GM12874 (cell line): ENCODE measurements around the gene PPP1R26.

Experiments used
- TF ChIP-seq, protein P1 (sequence below): IDR thresholded peaks from 2 replicates; pipeline ENCODE4 v1.5.1; 2011; ENCODE audit warnings: low read depth, mild to moderate bottlenecking, control low read depth, low read length, moderate library complexity; ENCODE audit not compliant: insufficient read depth

PPP1R26 gene

DNA sequence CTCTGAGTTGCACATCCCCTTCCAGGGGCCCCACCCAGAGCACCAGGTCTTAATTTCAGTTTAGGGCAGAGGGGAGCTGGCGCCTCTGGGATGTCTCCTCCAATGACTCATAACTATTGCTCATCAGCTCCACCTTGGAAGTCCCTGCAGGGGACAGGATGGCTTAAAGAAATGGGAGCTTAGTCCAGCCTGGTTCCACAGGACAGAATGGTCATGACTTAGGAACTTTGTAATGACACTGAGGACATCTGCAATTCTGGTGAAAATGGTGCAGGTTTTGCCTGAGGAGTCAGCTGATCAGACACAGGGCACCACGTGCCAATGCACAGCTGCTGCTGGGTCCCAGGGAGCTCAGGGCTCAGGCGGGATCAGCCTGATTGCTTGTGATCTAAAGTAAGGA is 16.4 kb upstream of the PPP1R26 start:
- TF ChIP-seq, protein P1, sequence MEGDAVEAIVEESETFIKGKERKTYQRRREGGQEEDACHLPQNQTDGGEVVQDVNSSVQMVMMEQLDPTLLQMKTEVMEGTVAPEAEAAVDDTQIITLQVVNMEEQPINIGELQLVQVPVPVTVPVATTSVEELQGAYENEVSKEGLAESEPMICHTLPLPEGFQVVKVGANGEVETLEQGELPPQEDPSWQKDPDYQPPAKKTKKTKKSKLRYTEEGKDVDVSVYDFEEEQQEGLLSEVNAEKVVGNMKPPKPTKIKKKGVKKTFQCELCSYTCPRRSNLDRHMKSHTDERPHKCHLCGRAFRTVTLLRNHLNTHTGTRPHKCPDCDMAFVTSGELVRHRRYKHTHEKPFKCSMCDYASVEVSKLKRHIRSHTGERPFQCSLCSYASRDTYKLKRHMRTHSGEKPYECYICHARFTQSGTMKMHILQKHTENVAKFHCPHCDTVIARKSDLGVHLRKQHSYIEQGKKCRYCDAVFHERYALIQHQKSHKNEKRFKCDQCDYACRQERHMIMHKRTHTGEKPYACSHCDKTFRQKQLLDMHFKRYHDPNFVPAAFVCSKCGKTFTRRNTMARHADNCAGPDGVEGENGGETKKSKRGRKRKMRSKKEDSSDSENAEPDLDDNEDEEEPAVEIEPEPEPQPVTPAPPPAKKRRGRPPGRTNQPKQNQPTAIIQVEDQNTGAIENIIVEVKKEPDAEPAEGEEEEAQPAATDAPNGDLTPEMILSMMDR, result no peak

DNA sequence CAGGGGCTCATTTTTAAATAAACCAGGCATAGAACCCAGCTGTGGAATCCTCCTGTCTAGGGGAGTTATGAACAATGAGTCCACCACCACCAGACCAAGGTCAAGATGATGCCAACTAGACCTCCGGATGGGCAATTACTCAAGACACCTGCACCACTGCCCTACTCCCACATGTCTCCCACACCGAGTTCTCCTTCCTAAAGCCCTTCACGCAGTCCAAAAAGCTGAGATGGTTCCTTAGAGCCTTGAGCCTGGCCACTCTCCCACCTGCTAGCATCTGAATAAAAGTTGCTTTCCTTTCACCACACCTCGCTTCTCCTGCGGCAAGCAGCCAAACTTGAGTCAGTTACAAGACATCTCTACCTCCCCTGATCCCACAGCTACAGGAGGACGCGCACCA is 15.4 kb upstream of the PPP1R26 start:
- TF ChIP-seq, protein P1, result no peak

DNA sequence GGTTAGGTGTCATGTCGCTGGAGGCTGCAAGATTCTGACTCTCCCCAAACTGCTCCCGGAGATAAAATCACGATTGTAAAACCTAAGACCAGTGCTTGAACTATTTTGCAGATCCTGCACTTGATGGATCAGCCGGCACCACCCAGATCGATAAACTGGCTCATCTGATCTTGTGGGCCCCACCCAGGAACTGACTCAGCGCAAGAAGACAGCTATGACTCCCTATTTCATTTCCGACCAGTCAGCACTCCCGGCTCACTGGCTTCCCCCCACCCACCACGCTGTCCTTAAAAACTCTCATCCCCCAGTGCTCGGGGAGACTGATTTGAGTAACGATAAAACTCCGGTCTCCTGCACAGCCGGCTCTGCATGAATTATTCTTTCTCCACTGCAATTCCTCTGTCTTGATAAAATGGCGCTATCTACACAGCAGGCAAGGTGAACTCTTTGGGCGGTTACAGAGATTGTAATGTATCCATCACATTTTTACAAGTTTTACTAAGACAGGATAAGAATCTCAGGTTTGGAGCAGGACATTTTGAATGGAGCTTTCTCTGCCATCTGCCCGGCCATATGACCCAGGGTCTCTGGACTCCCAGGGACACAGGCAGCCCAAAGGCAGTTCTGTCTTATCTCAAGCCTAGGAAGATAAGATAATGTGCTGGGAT is 10.6 kb upstream of the PPP1R26 start:
- TF ChIP-seq, protein P1, result no peak

DNA sequence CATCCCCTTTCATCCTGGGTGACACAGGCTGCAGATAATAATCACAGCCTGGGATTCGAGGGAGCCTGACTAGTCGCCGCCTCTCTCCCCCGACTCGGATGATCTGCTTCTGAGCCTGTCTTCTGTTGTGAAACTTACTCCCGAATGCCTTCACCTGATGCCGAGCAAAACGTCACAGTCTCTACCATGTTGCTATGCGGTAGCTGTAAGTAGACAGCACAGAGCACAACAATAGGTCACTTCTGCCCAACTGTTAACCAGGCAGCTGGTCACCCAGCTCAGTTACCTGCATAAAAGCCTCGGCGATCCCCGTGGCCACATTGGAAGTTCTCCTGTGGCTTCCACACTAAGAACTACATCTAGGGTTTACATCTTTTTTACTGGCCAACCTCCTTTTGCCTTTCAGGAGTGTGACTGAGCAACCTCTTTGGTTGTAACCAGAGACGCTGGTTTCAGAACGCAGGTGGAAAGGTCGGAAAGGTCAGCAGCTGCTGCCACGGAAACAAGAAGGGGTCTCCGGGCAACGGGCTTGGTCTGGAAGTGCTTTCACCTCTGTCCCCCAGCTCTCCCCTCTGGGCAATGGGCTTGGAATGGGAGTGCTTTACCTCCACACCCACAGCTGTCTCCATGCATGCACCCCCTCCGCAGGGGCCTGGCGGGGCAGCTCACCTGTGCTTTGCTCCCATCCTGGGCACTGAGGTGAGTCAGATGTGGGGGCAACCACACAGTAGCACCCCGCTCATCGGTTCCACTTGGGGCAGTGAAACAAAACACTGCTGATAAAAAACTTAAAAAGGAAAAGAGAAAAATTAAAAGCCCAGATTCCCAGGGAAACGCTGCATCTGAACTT is 7.6 kb upstream of the PPP1R26 start:
- TF ChIP-seq, protein P1, result no peak

DNA sequence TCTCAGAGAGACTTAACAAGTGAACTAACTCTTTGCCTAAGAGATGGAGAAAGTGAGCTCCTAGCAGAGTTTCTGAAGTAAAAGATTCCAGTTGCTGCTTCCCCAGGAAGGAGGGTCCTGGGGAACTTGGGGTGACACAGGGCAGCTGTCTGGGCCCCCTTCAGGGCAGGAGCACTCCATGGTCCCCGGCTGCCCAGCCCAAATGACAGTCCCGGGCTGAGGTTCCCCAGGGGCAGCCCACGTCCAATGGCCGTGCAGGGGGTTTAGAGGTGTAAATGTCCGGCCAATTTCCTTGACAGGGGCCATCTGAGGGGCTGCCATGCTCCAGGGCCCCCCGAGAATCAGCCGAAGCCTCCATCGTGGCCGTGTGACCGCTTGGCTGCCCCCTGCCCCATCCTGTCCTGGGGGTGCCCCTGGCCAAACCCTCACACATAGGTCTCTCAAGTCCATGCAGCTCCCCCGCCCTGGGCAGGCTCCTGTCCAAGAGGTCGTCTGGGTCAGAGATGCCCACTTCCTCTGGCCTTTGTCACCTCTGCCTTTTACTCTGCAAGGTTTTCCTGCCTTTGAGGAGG is 5.5 kb upstream of the PPP1R26 start:
- TF ChIP-seq, protein P1, result no peak

DNA sequence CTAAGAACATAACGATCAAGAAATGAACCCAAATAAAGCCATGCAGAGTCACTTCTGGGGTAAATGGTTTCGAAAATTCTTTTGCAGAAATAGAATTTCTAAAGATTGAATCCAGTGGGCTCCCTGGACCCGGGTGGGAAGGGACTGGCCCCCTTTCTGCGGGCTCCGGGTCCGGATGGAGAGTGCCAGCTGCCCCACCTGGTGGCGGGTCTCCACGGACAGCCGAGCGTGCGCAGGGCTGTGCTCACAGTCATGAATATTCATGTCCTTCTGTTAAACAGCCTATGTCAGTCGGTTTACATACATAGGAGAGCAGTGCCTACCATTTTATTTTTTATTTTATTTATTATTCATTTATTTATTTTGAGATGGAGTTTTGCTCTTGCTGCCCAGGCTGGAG is 4.7 kb upstream of the PPP1R26 start:
- TF ChIP-seq, protein P1, result peak; percentile 44; the same call in 1 of the 2 replicates
